AG04450 (cell line): ENCODE data around the gene PLXND1. TPM values are rescaled to one million over a fixed set of nuclear protein-coding genes. Genes with fewer than 3 reads are reported as not detected.
"Not testable (repeated sequence)": the region's sequence is repeated elsewhere in the genome, so short reads cannot be mapped to it uniquely, and the experiment has no call there.

Experiments used
- CTCF ChIA-PET: fragments of 300-600, 350-600 bp; formaldehyde crosslinking; extraction: SDS; loops from one replicate; lab custom pipeline; 2022; ENCODE audit warnings: antibody characterized with exemption, inconsistent platforms; lab: Charles Lee
- POLR2A ChIA-PET: fragments of 350-600 bp; formaldehyde crosslinking; extraction: SDS; loops from one replicate; lab custom pipeline; 2021; ENCODE audit warnings: antibody characterized with exemption, inconsistent platforms; lab: Yijun Ruan, JAX
- DNase-seq: peaks from one replicate; pipeline ENCODE4 v3.0.0-alpha.2; 2011; ENCODE audit warnings: low read depth, low spot score
- H3K27ac ChIP-seq: one replicate; pipeline ENCODE4 v1.5.1; 2012; ENCODE audit warnings: low read depth, low read length, control low read depth
- H3K27me3 ChIP-seq: one replicate; pipeline ENCODE4 v1.6.0; 2012; ENCODE audit warnings: low read length; ENCODE audit not compliant: control insufficient read depth, insufficient read depth
- H3K4me3 ChIP-seq: 2 replicates; pipeline ENCODE4 v1.5.1; 2011; ENCODE audit warnings: mild to moderate bottlenecking, low read depth, low read length, control low read depth
- H3K9me3 ChIP-seq: 2 replicates; pipeline ENCODE4 v1.5.1; 2012; ENCODE audit warnings: low read length; ENCODE audit not compliant: control insufficient read depth, insufficient read depth
- CTCF ChIP-seq: IDR thresholded peaks from 2 replicates; pipeline ENCODE4 v1.5.1; 2011; ENCODE audit warnings: low read depth, low read length, control low read depth, inconsistent platforms
- polyA plus RNA-seq: library from polyadenylated mRNA; depleted of rRNA; stranded (reverse); fragments of >200 nt; gene quantifications from 2 replicates; pipeline ENCODE4 v1.2.3, GENCODE V29; 2011

Gene PLXND1
- polyA plus RNA-seq, 1 experiment, result 37.1 TPM

- no peaks in the 10 kb centered on the region for H3K9me3 ChIP-seq
- no peak overlapping the region for H3K4me3 ChIP-seq
- POLR2A ChIA-PET, result no interaction called here
- TF ChIP-seq CTCF, result no peak
- CTCF ChIA-PET, result interaction anchor here (0.5 to 0.8 kb wide), 2 partner anchors 19 to 184 kb away, joined by 3 read pairs; no protein-coding TSS in a partner anchor
- peak overlapping the region; percentile 21 for H3K27ac ChIP-seq
- no peak for DNase-seq
- no peaks in the 10 kb centered on the region for H3K27me3 ChIP-seq
Observed at GRCh38 chr3:129644836-129645235, 38.4 kb upstream of the PLXND1 start.

GRCh38 chr3:129641567-129642260 is 35.2 kb upstream of the PLXND1 start:
- POLR2A ChIA-PET, H3K9me3 ChIP-seq, CTCF ChIA-PET, H3K4me3 ChIP-seq, DNase-seq, H3K27ac ChIP-seq, H3K27me3 ChIP-seq: not testable (repeated sequence)

- CTCF ChIA-PET, DNase-seq: not testable (repeated sequence)
Observed at GRCh38 chr3:129640985-129641384, 34.5 kb upstream of the PLXND1 start.

GRCh38 chr3:129638481-129638880 is 32.0 kb upstream of the PLXND1 start:
- POLR2A ChIA-PET, result no interaction called here
- no peaks in the 10 kb centered on the region for H3K27me3 ChIP-seq
- no peak overlapping the region for H3K4me3 ChIP-seq
- CTCF ChIA-PET, result interaction anchor here (0.7 to 1.3 kb wide), 3 partner anchors 11 to 296 kb away, joined by 3 read pairs; no protein-coding TSS in a partner anchor
- H3K9me3 ChIP-seq, result peaks cover 6% of the 10 kb centered on the region; the same call in 1 of the 2 replicates
- no peak overlapping the region for H3K27ac ChIP-seq
- TF ChIP-seq CTCF, result no peak
- no peak for DNase-seq

More at GRCh38 chr3:129640985-129641384, 34.5 kb upstream of the PLXND1 start:
- H3K4me3 ChIP-seq, H3K27me3 ChIP-seq, H3K9me3 ChIP-seq, H3K27ac ChIP-seq, POLR2A ChIA-PET: not testable (repeated sequence)

- TF ChIP-seq CTCF, result no peak
- peaks cover 6% of the 10 kb centered on the region for H3K9me3 ChIP-seq
- CTCF ChIA-PET, result no interaction called here
- no peak overlapping the region for H3K4me3 ChIP-seq
- DNase-seq, result no peak
- H3K27ac ChIP-seq, result no peak overlapping the region
- POLR2A ChIA-PET, result no interaction called here
- H3K27me3 ChIP-seq, result no peaks in the 10 kb centered on the region
Observed at GRCh38 chr3:129636082-129636481, 29.6 kb upstream of the PLXND1 start.

GRCh38 chr3:129635656-129636055 is 29.2 kb upstream of the PLXND1 start:
- CTCF ChIA-PET, result interaction anchor here (1.1 kb wide), 1 partner anchor 14 kb away, joined by 4 read pairs; no protein-coding TSS in a partner anchor
- POLR2A ChIA-PET, result no interaction called here
- DNase-seq, result no peak
- no peak overlapping the region for H3K27ac ChIP-seq
- H3K9me3 ChIP-seq, result peaks cover 6% of the 10 kb centered on the region
- no peaks in the 10 kb centered on the region for H3K27me3 ChIP-seq
- no peak overlapping the region for H3K4me3 ChIP-seq
- no peak for TF ChIP-seq CTCF
